GM12892 (cell line): Measurements from ENCODE around the gene CALCOCO1.

Experiments
- POLR2A ChIP-seq: IDR thresholded peaks from 2 replicates; pipeline ENCODE4 v1.6.1; 2011; ENCODE audit warnings: low read depth, low read length, control low read depth
- TAF1 ChIP-seq: IDR thresholded peaks from 2 replicates; pipeline ENCODE4 v1.6.1; 2011; ENCODE audit warnings: low read depth, mild to moderate bottlenecking, control low read depth, low read length, borderline replicate concordance

GRCh38 chr12:53746592-53747092 is 19.4 kb upstream of the CALCOCO1 start:
- no peak for TF ChIP-seq POLR2A
- TF ChIP-seq TAF1: no peak
